Measurements from ENCODE around the gene CCDC80.

Gene CCDC80

GRCh38 chr3:112640930-112641801 is at the start of gene CCDC80:
Gene CCDC80 (minus strand): TSS chr3:112641143. CDS start chr3:112639905, 1,238 bp downstream.
- H3K36me3 ChIP-seq (ENCODE audit: control insufficient read depth, insufficient read depth, low read length), result no peaks in the 10 kb centered on the region
- no peak within 1 kb of the TSS for H3K27ac ChIP-seq (ENCODE audit: low read length)
- DNase-seq (ENCODE audit: low read depth, low spot score), result no peak
- WGBS (ENCODE audit: insufficient coverage, insufficient read length), result no CpG with 5 or more reads among the region's 6 CpGs
- no peaks in the 10 kb centered on the region for H3K27me3 ChIP-seq (ENCODE audit: control insufficient read depth, insufficient read depth, low read length)
- no peak within 1 kb of the TSS for H3K4me3 ChIP-seq (ENCODE audit: low read length)
- H3K4me1 ChIP-seq (ENCODE audit: control insufficient read depth, insufficient read depth, low read length), result peaks cover 9% of the 10 kb centered on the region; the same call in 1 of the 2 replicates
- no peaks in the 10 kb centered on the region for H3K9me3 ChIP-seq (ENCODE audit: control insufficient read depth, insufficient read depth, low read length)

GRCh38 chr3:112689989-112690388 is 49.0 kb upstream of the CCDC80 start:
- WGBS (ENCODE audit: insufficient coverage, insufficient read length), result no CpG with 5 or more reads among the region's 2 CpGs
- Histone ChIP-seq H3K4me1 (ENCODE audit: control insufficient read depth, insufficient read depth, low read length) (peaks cover 3% of the 10 kb centered on the region), H3K4me3 (ENCODE audit: low read length) (no peak overlapping the region), H3K27me3 (ENCODE audit: control insufficient read depth, insufficient read depth, low read length) (no peaks in the 10 kb centered on the region), H3K9me3 (ENCODE audit: control insufficient read depth, insufficient read depth, low read length) (no peaks in the 10 kb centered on the region), H3K27ac (ENCODE audit: low read length) (no peak overlapping the region), H3K36me3 (ENCODE audit: control insufficient read depth, insufficient read depth, low read length) (no peaks in the 10 kb centered on the region)
- DNase-seq (ENCODE audit: low read depth, low spot score), result no peak

- Histone ChIP-seq H3K27me3 (ENCODE audit: control insufficient read depth, insufficient read depth, low read length) (no peaks in the 10 kb centered on the region), H3K9me3 (ENCODE audit: control insufficient read depth, insufficient read depth, low read length) (no peaks in the 10 kb centered on the region), H3K36me3 (ENCODE audit: control insufficient read depth, insufficient read depth, low read length) (no peaks in the 10 kb centered on the region), H3K4me3 (ENCODE audit: low read length) (no peak overlapping the region), H3K27ac (ENCODE audit: low read length) (no peak overlapping the region), H3K4me1 (ENCODE audit: control insufficient read depth, insufficient read depth, low read length) (peaks cover 3% of the 10 kb centered on the region)
- WGBS (ENCODE audit: insufficient coverage, insufficient read length), result no CpG with 5 or more reads among the region's 1 CpG
- DNase-seq (ENCODE audit: low read depth, low spot score), result no peak
Observed at GRCh38 chr3:112689385-112689784, 48.4 kb upstream of the CCDC80 start.

GRCh38 chr3:112688819-112689218 is 47.9 kb upstream of the CCDC80 start:
- no peak overlapping the region for H3K27ac ChIP-seq (ENCODE audit: low read length)
- no peaks in the 10 kb centered on the region for H3K36me3 ChIP-seq (ENCODE audit: control insufficient read depth, insufficient read depth, low read length)
- no peaks in the 10 kb centered on the region for H3K27me3 ChIP-seq (ENCODE audit: control insufficient read depth, insufficient read depth, low read length)
- H3K9me3 ChIP-seq (ENCODE audit: control insufficient read depth, insufficient read depth, low read length), result no peaks in the 10 kb centered on the region
- no peak for DNase-seq (ENCODE audit: low read depth, low spot score)
- H3K4me3 ChIP-seq (ENCODE audit: low read length), result no peak overlapping the region
- H3K4me1 ChIP-seq (ENCODE audit: control insufficient read depth, insufficient read depth, low read length), result peaks cover 3% of the 10 kb centered on the region
- no CpG with 5 or more reads among the region's 2 CpGs for WGBS (ENCODE audit: insufficient coverage, insufficient read length)

- H3K36me3 ChIP-seq (ENCODE audit: control insufficient read depth, insufficient read depth, low read length), result no peaks in the 10 kb centered on the region
- no CpG with 5 or more reads among the region's 2 CpGs for WGBS (ENCODE audit: insufficient coverage, insufficient read length)
- H3K4me1 ChIP-seq (ENCODE audit: control insufficient read depth, insufficient read depth, low read length), result peaks cover 3% of the 10 kb centered on the region
- H3K4me3 ChIP-seq (ENCODE audit: low read length), result no peak overlapping the region
- no peaks in the 10 kb centered on the region for H3K9me3 ChIP-seq (ENCODE audit: control insufficient read depth, insufficient read depth, low read length)
- H3K27ac ChIP-seq (ENCODE audit: low read length), result no peak overlapping the region
- H3K27me3 ChIP-seq (ENCODE audit: control insufficient read depth, insufficient read depth, low read length), result no peaks in the 10 kb centered on the region
- no peak for DNase-seq (ENCODE audit: low read depth, low spot score)
Observed at GRCh38 chr3:112688085-112688769, 47.3 kb upstream of the CCDC80 start.

- no peak overlapping the region for H3K4me3 ChIP-seq (ENCODE audit: low read length)
- H3K9me3 ChIP-seq (ENCODE audit: control insufficient read depth, insufficient read depth, low read length), result no peaks in the 10 kb centered on the region
- DNase-seq (ENCODE audit: low read depth, low spot score), result no peak
- no peaks in the 10 kb centered on the region for H3K36me3 ChIP-seq (ENCODE audit: control insufficient read depth, insufficient read depth, low read length)
- no CpG with 5 or more reads among the region's 1 CpG for WGBS (ENCODE audit: insufficient coverage, insufficient read length)
- no peaks in the 10 kb centered on the region for H3K27me3 ChIP-seq (ENCODE audit: control insufficient read depth, insufficient read depth, low read length)
- H3K4me1 ChIP-seq (ENCODE audit: control insufficient read depth, insufficient read depth, low read length), result peaks cover 3% of the 10 kb centered on the region
- H3K27ac ChIP-seq (ENCODE audit: low read length), result no peak overlapping the region
Observed at GRCh38 chr3:112687616-112688015, 46.7 kb upstream of the CCDC80 start.

- Histone ChIP-seq H3K36me3 (ENCODE audit: control insufficient read depth, insufficient read depth, low read length) (no peaks in the 10 kb centered on the region), H3K27ac (ENCODE audit: low read length) (no peak overlapping the region), H3K4me1 (ENCODE audit: control insufficient read depth, insufficient read depth, low read length) (peaks cover 3% of the 10 kb centered on the region), H3K4me3 (ENCODE audit: low read length) (no peak overlapping the region), H3K27me3 (ENCODE audit: control insufficient read depth, insufficient read depth, low read length) (no peaks in the 10 kb centered on the region), H3K9me3 (ENCODE audit: control insufficient read depth, insufficient read depth, low read length) (no peaks in the 10 kb centered on the region)
- DNase-seq (ENCODE audit: low read depth, low spot score), result no peak
- no CpG with 5 or more reads among the region's 3 CpGs for WGBS (ENCODE audit: insufficient coverage, insufficient read length)
Observed at GRCh38 chr3:112687211-112687610, 46.3 kb upstream of the CCDC80 start.

GRCh38 chr3:112685956-112686799 is 45.2 kb upstream of the CCDC80 start:
- no peaks in the 10 kb centered on the region for H3K27me3 ChIP-seq (ENCODE audit: control insufficient read depth, insufficient read depth, low read length)

GRCh38 chr3:112685420-112685819 is 44.5 kb upstream of the CCDC80 start:
- no peak for DNase-seq (ENCODE audit: low read depth, low spot score)
- no peak overlapping the region for H3K27ac ChIP-seq (ENCODE audit: low read length)
- no peaks in the 10 kb centered on the region for H3K27me3 ChIP-seq (ENCODE audit: control insufficient read depth, insufficient read depth, low read length)
- no peaks in the 10 kb centered on the region for H3K36me3 ChIP-seq (ENCODE audit: control insufficient read depth, insufficient read depth, low read length)
- peaks cover 3% of the 10 kb centered on the region for H3K4me1 ChIP-seq (ENCODE audit: control insufficient read depth, insufficient read depth, low read length)
- H3K4me3 ChIP-seq (ENCODE audit: low read length), result no peak overlapping the region
- H3K9me3 ChIP-seq (ENCODE audit: control insufficient read depth, insufficient read depth, low read length), result no peaks in the 10 kb centered on the region
- WGBS (ENCODE audit: insufficient coverage, insufficient read length), result no CpG with 5 or more reads among the region's 7 CpGs

More at GRCh38 chr3:112685956-112686799, 45.2 kb upstream of the CCDC80 start:
- Histone ChIP-seq H3K4me3 (ENCODE audit: low read length) (no peak overlapping the region), H3K9me3 (ENCODE audit: control insufficient read depth, insufficient read depth, low read length) (no peaks in the 10 kb centered on the region), H3K36me3 (ENCODE audit: control insufficient read depth, insufficient read depth, low read length) (no peaks in the 10 kb centered on the region), H3K27ac (ENCODE audit: low read length) (no peak overlapping the region), H3K4me1 (ENCODE audit: control insufficient read depth, insufficient read depth, low read length) (peaks cover 3% of the 10 kb centered on the region)
- no CpG with 5 or more reads among the region's 5 CpGs for whole genome bisulfite sequencing (ENCODE audit: insufficient coverage, insufficient read length)
- no peak for DNase-seq (ENCODE audit: low read depth, low spot score)

- no peak for DNase-seq (ENCODE audit: low read depth, low spot score)
Observed at GRCh38 chr3:112682361-112682760, 41.4 kb upstream of the CCDC80 start.

More at GRCh38 chr3:112682361-112682760, 41.4 kb upstream of the CCDC80 start:
- no CpG with 5 or more reads among the region's 5 CpGs for WGBS (ENCODE audit: insufficient coverage, insufficient read length)
- no peak overlapping the region for H3K4me3 ChIP-seq (ENCODE audit: low read length)
- no peaks in the 10 kb centered on the region for H3K36me3 ChIP-seq (ENCODE audit: control insufficient read depth, insufficient read depth, low read length)
- H3K4me1 ChIP-seq (ENCODE audit: control insufficient read depth, insufficient read depth, low read length), result peaks cover 3% of the 10 kb centered on the region
- H3K27me3 ChIP-seq (ENCODE audit: control insufficient read depth, insufficient read depth, low read length), result no peaks in the 10 kb centered on the region
- no peaks in the 10 kb centered on the region for H3K9me3 ChIP-seq (ENCODE audit: control insufficient read depth, insufficient read depth, low read length)
- no peak overlapping the region for H3K27ac ChIP-seq (ENCODE audit: low read length)

Data from iPS DF 6.9 (cell line).